GM12892 (cell line): ENCODE data around the gene ALDH9A1.

Experiments
- POLR2A ChIP-seq: IDR thresholded peaks from 2 replicates; pipeline ENCODE4 v1.6.1; 2011; ENCODE audit warnings: low read depth, low read length, control low read depth
- POLR2AphosphoS5 ChIP-seq: IDR thresholded peaks from 2 replicates; pipeline ENCODE4 v1.6.1; 2011; ENCODE audit warnings: low read depth, low read length, control low read depth
- TAF1 ChIP-seq: IDR thresholded peaks from 2 replicates; pipeline ENCODE4 v1.6.1; 2011; ENCODE audit warnings: low read depth, mild to moderate bottlenecking, control low read depth, low read length, borderline replicate concordance

- TF ChIP-seq POLR2AphosphoS5 (no peak), POLR2A (no peak), TAF1 (no peak)
Measured at GRCh38 chr1:165629151-165629550, 69.2 kb downstream of the ALDH9A1 start.
